GM12872 (cell line): ENCODE data around the gene GAMT.

Source experiments
- TF ChIP-seq, protein P1 (sequence below): IDR thresholded peaks from 3 replicates; pipeline ENCODE4 v1.5.1; 2011; ENCODE audit warnings: low read depth, mild to moderate bottlenecking, low read length, moderate library complexity; ENCODE audit not compliant: insufficient read depth

GAMT gene

DNA sequence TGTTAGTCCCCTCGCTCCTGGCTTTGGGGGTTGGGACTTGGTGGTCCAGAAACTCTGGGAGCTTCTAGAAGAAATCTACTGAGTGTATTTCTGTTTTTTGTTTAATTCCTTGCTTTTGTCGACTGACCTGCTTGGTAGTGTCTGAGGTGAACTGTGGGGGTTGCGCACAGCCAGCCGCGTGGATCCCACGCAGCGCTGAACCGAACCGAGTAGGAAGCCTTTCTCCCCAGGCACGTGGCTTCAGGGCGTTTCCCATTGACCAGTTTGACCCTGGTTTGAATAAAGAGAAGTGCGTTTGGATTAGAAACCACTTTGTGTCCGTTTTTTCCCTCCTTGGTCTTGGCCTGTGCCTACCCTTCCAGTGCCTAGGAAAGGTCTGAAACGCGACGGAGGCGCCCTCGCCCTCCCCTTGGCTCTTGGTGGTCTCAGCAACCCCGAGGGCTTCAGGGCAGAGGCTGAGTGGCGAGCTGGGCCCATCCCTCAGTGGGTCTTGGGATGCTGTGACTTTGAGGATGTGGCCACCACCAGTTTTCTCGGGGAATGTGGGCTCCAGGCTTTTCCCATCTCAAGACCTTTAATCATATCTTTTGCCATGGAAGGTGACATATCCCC lies 34.1 kb upstream of the GAMT start:
- TF ChIP-seq, protein P1, sequence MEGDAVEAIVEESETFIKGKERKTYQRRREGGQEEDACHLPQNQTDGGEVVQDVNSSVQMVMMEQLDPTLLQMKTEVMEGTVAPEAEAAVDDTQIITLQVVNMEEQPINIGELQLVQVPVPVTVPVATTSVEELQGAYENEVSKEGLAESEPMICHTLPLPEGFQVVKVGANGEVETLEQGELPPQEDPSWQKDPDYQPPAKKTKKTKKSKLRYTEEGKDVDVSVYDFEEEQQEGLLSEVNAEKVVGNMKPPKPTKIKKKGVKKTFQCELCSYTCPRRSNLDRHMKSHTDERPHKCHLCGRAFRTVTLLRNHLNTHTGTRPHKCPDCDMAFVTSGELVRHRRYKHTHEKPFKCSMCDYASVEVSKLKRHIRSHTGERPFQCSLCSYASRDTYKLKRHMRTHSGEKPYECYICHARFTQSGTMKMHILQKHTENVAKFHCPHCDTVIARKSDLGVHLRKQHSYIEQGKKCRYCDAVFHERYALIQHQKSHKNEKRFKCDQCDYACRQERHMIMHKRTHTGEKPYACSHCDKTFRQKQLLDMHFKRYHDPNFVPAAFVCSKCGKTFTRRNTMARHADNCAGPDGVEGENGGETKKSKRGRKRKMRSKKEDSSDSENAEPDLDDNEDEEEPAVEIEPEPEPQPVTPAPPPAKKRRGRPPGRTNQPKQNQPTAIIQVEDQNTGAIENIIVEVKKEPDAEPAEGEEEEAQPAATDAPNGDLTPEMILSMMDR = no peak

DNA sequence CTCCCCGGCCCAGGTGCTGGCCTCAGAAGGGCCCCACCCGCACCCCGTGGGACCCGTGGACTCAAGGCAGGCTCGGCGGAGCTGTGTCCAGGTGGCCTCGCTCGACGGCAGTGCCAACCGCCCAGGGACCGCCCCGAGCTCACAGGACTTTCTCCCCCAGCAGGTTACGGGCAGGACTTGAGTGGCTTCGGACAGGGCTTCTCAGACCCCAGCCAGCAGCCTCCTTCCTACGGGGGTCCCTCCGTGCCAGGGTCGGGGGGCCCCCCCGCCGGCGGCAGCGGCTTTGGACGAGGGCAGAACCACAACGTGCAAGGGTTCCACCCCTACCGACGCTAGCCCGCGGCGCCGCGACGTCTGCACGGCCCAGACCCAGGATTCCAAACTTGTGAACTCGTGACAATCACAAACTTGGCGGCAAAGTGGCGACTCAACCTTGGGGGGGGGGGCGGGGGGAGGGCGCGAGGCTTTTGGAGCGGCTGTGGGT lies 33.3 kb upstream of the GAMT start:
- TF ChIP-seq, protein P1 = no peak

GRCh38 chr19:1434040-1434366 lies 32.7 kb upstream of the GAMT start:
- TF ChIP-seq, protein P1 = no peak

- TF ChIP-seq, protein P1 = no peak
Observed at GRCh38 chr19:1433119-1434039, 32.0 kb upstream of the GAMT start.

DNA sequence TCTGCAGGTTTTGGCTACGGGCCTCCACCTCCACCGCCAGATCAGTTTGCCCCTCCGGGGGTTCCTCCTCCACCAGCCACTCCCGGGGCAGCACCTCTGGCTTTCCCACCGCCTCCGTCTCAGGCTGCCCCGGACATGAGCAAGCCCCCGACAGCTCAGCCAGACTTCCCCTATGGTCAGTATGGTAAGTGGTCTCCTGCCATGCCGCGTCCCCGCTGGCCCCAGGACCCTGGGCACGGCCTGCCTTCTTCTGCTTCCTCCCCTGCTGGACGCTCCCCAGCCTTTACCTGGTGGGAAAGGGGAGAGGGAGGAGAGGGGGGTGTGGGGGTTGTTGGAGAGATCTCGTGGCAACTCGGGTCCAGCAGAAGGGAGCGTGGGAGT lies 31.2 kb upstream of the GAMT start:
- TF ChIP-seq, protein P1 = no peak

- TF ChIP-seq, protein P1 = no peak
Observed at GRCh38 chr19:1431759-1432506, 30.6 kb upstream of the GAMT start.

- TF ChIP-seq, protein P1 = no peak
Observed at GRCh38 chr19:1430246-1430645, 28.9 kb upstream of the GAMT start.
